GM06990 (cell line): ENCODE measurements around the gene PLD4.
"Not testable (repeated sequence)": the region's sequence is repeated elsewhere in the genome, so short reads cannot be mapped to it uniquely, and the experiment has no call there.

Experiments used
- DNase-seq: peaks from one replicate; pipeline ENCODE4 v3.0.0-alpha.2; 2011; ENCODE audit not compliant: insufficient read length; ENCODE audit errors: extremely low read depth
- H3K27me3 ChIP-seq: replicated peaks from 2 replicates; pipeline ENCODE4 v1.6.0; 2011; ENCODE audit warnings: low read length; ENCODE audit not compliant: control insufficient read depth, insufficient read depth
- H3K36me3 ChIP-seq: 2 replicates; pipeline ENCODE4 v1.5.1; 2011; ENCODE audit warnings: low read length; ENCODE audit not compliant: control insufficient read depth, insufficient read depth
- H3K4me3 ChIP-seq: replicated peaks from 2 replicates; pipeline ENCODE4 v1.5.1; 2011; ENCODE audit warnings: low read depth, mild to moderate bottlenecking, control low read depth, low read length
- CTCF ChIP-seq: IDR thresholded peaks from 2 replicates; pipeline ENCODE4 v1.5.1; 2011; ENCODE audit warnings: low read length, control low read depth, mild to moderate bottlenecking, inconsistent platforms; ENCODE audit not compliant: insufficient read depth, poor library complexity, severe bottlenecking

The PLD4 gene

DNA sequence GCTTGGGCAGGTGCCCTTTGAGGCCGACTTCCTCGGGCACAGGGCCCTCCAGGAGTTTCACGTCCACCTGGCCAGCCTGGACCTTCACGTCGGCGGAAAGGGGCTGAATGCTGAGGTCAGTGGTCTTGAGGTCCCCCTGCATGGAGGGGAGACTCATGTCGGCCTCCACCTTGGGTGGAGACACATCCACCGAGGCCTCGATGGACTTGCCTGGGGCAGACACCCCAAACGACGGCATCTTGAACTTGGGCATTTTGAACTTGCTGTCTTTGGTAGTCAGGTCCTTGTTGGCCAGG lies 24.0 kb downstream of the PLD4 start:
- Histone ChIP-seq H3K27me3 (no peaks in the 10 kb centered on the region), H3K4me3 (no peak overlapping the region), H3K36me3 (no peaks in the 10 kb centered on the region)
- no peak for DNase-seq
- TF ChIP-seq CTCF: no peak

GRCh38 chr14:104949406-104949955 lies 24.8 kb downstream of the PLD4 start:
- H3K4me3 ChIP-seq, DNase-seq, H3K27me3 ChIP-seq, H3K36me3 ChIP-seq: not testable (repeated sequence)

- no peaks in the 10 kb centered on the region; the same call in 1 of the 2 replicates for H3K27me3 ChIP-seq
- no peak for DNase-seq
- TF ChIP-seq CTCF: no peak
- no peak overlapping the region for H3K4me3 ChIP-seq
- no peaks in the 10 kb centered on the region for H3K36me3 ChIP-seq
Observed at GRCh38 chr14:104950021-104950420, 25.3 kb downstream of the PLD4 start.

DNA sequence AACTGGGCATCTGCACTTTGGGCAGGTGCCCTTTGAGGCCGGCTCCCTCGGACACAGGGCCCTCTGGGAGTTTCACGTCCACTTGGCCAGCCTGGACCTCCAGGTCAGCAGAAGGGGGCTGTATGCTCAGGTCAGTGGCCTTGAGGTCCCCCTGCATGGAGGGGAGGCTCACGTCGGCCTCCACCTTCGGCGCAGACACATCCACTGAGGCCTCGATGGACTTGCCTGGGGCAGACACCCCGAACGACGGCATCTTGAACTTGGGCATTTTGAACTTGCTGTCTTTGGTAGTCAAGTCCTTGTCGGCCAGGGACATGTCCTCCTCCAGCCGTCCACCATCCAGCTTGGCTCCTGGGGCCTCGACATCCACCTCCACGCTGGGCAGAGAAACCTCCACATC lies 26.0 kb downstream of the PLD4 start:
- H3K27me3 ChIP-seq, H3K4me3 ChIP-seq, H3K36me3 ChIP-seq, DNase-seq: not testable (repeated sequence)

GRCh38 chr14:104951863-104952657 lies 27.4 kb downstream of the PLD4 start:
- not testable (repeated sequence) for H3K4me3 ChIP-seq, H3K36me3 ChIP-seq, DNase-seq, H3K27me3 ChIP-seq

- no peak for DNase-seq
- no peak overlapping the region for H3K4me3 ChIP-seq
- H3K36me3 ChIP-seq: no peaks in the 10 kb centered on the region
- no peak for TF ChIP-seq CTCF
- H3K27me3 ChIP-seq: no peaks in the 10 kb centered on the region; the same call in 1 of the 2 replicates
Observed at GRCh38 chr14:104953097-104953496, 28.4 kb downstream of the PLD4 start.

- no peaks in the 10 kb centered on the region; the same call in 1 of the 2 replicates for H3K27me3 ChIP-seq
- no peak for TF ChIP-seq CTCF
- no peaks in the 10 kb centered on the region for H3K36me3 ChIP-seq
Observed at GRCh38 chr14:104953896-104954656, 29.4 kb downstream of the PLD4 start.

More at GRCh38 chr14:104953896-104954656, 29.4 kb downstream of the PLD4 start:
- DNase-seq: no peak
- no peak overlapping the region for H3K4me3 ChIP-seq
